Cardiac fibroblast (primary cell): ENCODE results near the gene IMMP2L.

Source experiments
- DNase-seq, 2 donors: peaks; one replicate each; pipeline versions ENCODE4 v3.0.0 to v3.0.0-alpha.2; 2010; ENCODE audit warnings: low read depth in 2 of 2
- H3K4me3 ChIP-seq, 2 donors: replicated peaks in 1 of 2; 1 replicate in 1 of 2; 2 replicates in 1 of 2; pipeline ENCODE4 v1.5.1; 2011; ENCODE audit warnings: low read depth in 2 of 2, low read length in 2 of 2, mild to moderate bottlenecking in 2 of 2, moderate library complexity in 1 of 2
- CTCF ChIP-seq: IDR thresholded peaks from one replicate; pipeline ENCODE4 v1.5.1; 2011; ENCODE audit warnings: low read depth, mild to moderate bottlenecking, low read length, inconsistent platforms

IMMP2L gene

GRCh38 chr7:111129435-111129834 is 432.9 kb downstream of the IMMP2L start:
- DNase-seq = no peak
- TF ChIP-seq CTCF = no peak
- H3K4me3 ChIP-seq = no peak overlapping the region

GRCh38 chr7:111126987-111127386 is 435.3 kb downstream of the IMMP2L start:
- peak; percentile 49 to 66 for DNase-seq
- no peak overlapping the region for H3K4me3 ChIP-seq
- no peak for TF ChIP-seq CTCF

GRCh38 chr7:111115966-111116365 is 446.3 kb downstream of the IMMP2L start:
- no peak for DNase-seq
- H3K4me3 ChIP-seq = no peak overlapping the region
- TF ChIP-seq CTCF = no peak

- no peak for TF ChIP-seq CTCF
- no peak overlapping the region for H3K4me3 ChIP-seq
- DNase-seq = peak; percentile 62 to 84
Measured at GRCh38 chr7:111113263-111114017, 448.9 kb downstream of the IMMP2L start.

- H3K4me3 ChIP-seq = no peak overlapping the region
- peak; percentile 6 to 18 for DNase-seq
- no peak for TF ChIP-seq CTCF
Measured at GRCh38 chr7:111112439-111112838, 449.9 kb downstream of the IMMP2L start.

GRCh38 chr7:111108496-111108895 is 453.8 kb downstream of the IMMP2L start:
- no peak overlapping the region for H3K4me3 ChIP-seq
- no peak for TF ChIP-seq CTCF
- peak; percentile 67 to 81 for DNase-seq

GRCh38 chr7:111108000-111108399 is 454.3 kb downstream of the IMMP2L start:
- no peak for TF ChIP-seq CTCF
- no peak overlapping the region for H3K4me3 ChIP-seq
- DNase-seq = no peak
